Body of pancreas (tissue), 4 donors: ENCODE data around the gene BCKDK.

Experiments used
- POLR2A ChIP-seq, 3 donors: fragments of 450-650 bp; IDR thresholded peaks; one replicate each; pipeline ENCODE4 v1.6.1; 2016; ENCODE audit warnings: antibody characterized with exemption in 3 of 3, mild to moderate bottlenecking in 2 of 3
- TF ChIP-seq, protein P1 (sequence below), 7 experiments: fragments of 450-650 bp in 4 of 7; fragments of 200-600 bp in 3 of 7; sonication (generic) in 3 of 7; IDR thresholded peaks; one replicate each; pipeline ENCODE4 v1.5.1; 2016 to 2019; ENCODE audit warnings: antibody characterized with exemption in 7 of 7

DNA sequence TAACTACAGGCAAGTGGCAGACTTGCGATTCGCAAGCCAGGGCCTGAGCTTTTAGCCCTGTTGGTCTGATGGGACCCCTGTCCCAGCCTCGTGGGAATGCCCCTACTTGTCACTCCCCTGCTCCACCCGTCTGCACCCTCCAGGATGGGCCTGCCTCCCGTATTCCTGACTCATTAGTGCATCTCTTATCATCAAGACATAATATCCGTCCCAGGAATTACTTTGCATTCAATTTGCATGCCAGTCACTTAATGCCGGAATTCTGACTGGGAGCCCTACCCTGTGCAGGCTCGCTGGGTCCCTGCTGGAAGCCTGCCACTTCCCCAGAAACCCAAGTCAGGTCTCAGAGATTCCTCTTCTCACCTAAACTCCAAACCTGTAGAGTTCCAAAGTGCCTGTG, 22.8 kb upstream of the BCKDK start:
- TF ChIP-seq, protein P1, sequence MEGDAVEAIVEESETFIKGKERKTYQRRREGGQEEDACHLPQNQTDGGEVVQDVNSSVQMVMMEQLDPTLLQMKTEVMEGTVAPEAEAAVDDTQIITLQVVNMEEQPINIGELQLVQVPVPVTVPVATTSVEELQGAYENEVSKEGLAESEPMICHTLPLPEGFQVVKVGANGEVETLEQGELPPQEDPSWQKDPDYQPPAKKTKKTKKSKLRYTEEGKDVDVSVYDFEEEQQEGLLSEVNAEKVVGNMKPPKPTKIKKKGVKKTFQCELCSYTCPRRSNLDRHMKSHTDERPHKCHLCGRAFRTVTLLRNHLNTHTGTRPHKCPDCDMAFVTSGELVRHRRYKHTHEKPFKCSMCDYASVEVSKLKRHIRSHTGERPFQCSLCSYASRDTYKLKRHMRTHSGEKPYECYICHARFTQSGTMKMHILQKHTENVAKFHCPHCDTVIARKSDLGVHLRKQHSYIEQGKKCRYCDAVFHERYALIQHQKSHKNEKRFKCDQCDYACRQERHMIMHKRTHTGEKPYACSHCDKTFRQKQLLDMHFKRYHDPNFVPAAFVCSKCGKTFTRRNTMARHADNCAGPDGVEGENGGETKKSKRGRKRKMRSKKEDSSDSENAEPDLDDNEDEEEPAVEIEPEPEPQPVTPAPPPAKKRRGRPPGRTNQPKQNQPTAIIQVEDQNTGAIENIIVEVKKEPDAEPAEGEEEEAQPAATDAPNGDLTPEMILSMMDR (IDR thresholded peaks at IDR 0.05) = no peak
- no peak for TF ChIP-seq POLR2A (IDR thresholded peaks at IDR 0.05)
